Measurements from ENCODE around the gene TMEM233.

TMEM233 gene

GRCh38 chr12:119660076-119660475, 66.5 kb downstream of the TMEM233 start:
- DNase-seq = no peak

- no peak for DNase-seq
Observed at GRCh38 chr12:119661882-119662281, 68.3 kb downstream of the TMEM233 start.

GRCh38 chr12:119664642-119665041, 71.1 kb downstream of the TMEM233 start:
- DNase-seq = no peak

DNA sequence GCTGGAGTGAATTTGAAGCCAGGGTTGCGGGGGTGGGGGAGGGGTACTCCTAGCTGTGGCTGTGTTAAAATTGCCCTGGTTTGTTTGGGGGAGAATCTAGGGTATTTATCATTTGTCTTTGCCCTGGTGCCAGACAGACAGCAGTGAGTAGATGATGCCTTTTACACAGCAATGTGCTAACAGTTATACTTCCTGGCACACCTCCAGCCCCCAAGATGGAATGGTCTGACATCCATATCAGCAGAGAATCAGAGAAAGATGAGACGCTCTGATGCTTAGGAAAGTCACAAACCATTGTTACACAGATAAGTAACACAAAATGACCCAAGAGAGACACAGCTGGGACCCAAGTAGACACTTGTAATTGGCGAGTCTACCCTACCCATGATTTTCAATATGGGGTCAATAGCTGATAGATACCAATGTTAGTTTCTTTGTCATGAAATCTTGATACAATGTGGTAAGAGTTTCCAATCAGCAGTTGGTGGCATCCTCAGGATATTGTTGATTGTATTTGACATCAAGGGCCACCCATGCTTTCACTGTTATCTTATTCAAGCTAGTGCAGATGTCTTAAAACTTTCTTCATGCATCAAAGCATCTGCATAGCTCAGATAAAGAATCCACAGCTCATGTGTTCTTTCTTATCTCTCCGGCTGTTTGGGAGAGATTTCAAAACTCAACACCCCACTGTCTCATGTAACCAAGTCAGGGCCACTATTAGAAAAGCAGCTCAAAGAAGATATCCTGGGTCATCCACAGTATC, 71.8 kb downstream of the TMEM233 start:
- DNase-seq = no peak

- DNase-seq = no peak
Observed at GRCh38 chr12:119666226-119666795, 72.7 kb downstream of the TMEM233 start.

DNA sequence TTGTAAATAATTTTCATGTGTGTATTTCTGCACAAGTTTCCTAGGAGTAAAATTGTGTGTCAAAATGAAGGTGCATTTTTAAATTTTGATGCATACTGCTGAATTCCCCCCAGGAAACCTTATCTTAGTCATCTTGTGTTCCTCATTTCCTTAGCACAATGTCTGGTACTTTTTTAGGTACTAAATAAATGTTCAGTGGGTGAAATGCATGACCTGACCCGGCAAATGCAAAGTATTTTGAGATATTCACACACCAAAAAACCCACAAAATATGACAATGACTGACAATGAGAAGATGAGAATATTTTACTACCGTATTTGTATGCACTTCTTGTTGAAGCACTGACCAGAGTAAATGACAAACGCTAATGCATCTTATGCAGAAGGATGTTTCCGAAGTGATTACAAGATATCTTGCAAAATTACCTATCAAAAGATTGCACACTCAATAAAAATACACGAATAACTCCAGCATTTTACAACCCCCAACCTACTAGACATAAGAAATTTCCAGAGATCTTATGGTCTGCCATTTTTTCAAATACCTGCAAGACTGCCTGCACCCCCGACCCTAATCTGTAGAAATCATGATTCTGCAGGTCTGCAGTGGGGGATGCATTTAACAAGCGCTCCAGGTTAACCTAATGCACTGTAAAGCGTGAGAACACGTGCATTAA, 73.5 kb downstream of the TMEM233 start:
- DNase-seq = no peak

GRCh38 chr12:119667577-119668323, 74.2 kb downstream of the TMEM233 start, which contains the start of gene PRKAB1:
Gene PRKAB1, plus strand, starts transcription at chr12:119668133. Its CDS starts 112 bp downstream, at chr12:119668245.
- DNase-seq = peak; percentile 97

GRCh38 chr12:119668324-119668841, 74.8 kb downstream of the TMEM233 start:
- no peak for DNase-seq

DNA sequence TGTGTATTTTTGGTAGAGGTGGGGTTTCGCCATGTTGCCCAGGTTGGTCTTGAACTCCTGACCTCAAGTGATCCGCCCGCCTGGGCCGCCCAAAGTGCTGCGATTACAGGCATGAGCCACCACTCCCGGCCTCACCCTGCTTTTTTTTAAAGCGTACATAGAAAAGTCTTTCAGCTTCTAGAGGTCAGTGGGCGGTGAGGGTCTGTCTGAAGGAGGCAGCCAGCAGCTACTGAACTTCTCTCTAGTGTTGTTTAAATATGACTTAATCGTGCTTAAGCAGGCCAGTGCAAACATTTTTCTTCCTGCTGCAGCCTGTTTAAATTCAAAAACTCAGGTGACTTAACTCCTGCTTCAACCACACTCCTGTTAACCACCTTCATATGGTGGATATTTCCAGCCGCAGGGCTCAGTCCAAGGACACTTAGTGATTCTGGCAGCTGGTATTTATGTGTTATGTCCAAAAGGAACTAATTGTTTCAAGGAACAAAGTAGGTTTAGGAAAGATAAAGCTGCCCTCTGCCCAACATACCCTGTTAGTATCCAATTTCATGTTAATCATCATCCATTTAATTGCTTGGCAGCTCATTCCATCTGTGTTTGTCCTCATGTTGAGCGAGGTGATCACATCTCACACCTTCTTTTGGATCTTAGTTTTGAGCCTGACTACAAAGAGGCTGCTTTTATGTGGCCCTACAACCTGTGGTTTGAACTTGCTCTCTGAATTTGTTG, 76.3 kb downstream of the TMEM233 start:
- no peak for DNase-seq

- no peak for DNase-seq
Observed at GRCh38 chr12:119671070-119671469, 77.5 kb downstream of the TMEM233 start.

- DNase-seq = no peak
Observed at GRCh38 chr12:119672194-119672593, 78.6 kb downstream of the TMEM233 start.

DNA sequence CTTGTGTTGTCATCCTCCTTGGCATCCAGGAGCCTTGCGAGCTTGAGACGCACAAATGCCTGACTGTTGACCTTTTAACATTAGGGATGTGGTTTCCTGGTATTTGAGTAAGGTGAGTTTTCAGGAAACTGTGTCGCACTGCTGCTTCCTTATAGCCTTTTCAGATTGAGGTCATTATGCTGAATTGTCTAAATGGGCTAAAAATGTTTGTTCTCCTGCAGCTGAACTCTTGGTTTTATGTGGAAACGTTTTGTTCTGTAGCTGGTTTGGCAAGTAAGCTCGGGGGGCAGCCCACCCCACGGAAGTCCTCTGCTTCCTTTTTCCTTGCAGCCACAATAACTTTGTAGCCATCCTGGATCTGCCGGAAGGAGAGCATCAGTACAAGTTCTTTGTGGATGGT, 80.1 kb downstream of the TMEM233 start:
- no peak for DNase-seq

- no peak for DNase-seq
Observed at GRCh38 chr12:119674560-119674959, 81.0 kb downstream of the TMEM233 start.

GRCh38 chr12:119676022-119676421, 82.4 kb downstream of the TMEM233 start:
- DNase-seq = no peak

- no peak for DNase-seq
Observed at GRCh38 chr12:119676573-119676972, 83.0 kb downstream of the TMEM233 start.

- no peak for DNase-seq
Observed at GRCh38 chr12:119678459-119678858, 84.9 kb downstream of the TMEM233 start.

DNA sequence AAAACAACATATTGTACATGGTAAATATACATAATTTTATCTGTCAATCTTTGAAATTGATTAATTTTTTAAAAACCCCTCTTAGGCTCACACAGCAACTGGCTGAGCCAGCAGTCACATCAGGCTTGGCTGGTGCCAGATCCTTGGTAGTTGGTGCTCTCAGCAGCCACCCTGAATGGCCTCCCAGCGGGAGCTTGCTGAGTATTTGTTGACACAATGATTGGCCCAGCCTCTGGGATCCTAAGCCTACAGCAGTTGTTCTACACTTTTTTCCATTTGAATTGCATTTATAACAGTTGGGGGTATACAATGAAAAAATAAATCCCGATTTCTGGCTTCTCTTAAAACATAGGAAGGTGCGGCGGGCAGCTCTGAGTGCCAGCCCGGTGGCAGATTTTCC, 85.5 kb downstream of the TMEM233 start:
- no peak for DNase-seq

DNA sequence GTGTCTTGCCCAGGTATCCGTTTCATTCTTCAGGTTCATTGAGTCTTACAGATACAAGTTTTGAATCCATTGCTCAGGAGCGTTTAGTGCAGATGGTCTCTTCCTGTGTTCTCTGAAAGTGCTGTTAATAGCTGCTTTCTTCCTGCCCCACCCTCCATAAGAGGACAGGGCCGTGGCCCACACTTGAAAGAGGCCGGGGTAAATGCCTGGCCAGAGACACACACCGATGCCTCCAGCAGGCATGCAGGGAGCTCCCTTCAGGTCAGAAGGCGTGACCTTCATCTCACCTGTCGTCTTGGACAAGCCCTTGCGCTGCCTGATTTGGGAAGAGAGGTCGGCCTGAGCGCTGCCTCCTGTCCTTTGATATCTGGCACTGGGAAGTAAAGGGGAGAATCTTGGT, 85.9 kb downstream of the TMEM233 start:
- no peak for DNase-seq

GRCh38 chr12:119681111-119681510, 87.5 kb downstream of the TMEM233 start:
- DNase-seq = no peak

- no peak for DNase-seq
Observed at GRCh38 chr12:119681728-119682638, 88.4 kb downstream of the TMEM233 start.

DNA sequence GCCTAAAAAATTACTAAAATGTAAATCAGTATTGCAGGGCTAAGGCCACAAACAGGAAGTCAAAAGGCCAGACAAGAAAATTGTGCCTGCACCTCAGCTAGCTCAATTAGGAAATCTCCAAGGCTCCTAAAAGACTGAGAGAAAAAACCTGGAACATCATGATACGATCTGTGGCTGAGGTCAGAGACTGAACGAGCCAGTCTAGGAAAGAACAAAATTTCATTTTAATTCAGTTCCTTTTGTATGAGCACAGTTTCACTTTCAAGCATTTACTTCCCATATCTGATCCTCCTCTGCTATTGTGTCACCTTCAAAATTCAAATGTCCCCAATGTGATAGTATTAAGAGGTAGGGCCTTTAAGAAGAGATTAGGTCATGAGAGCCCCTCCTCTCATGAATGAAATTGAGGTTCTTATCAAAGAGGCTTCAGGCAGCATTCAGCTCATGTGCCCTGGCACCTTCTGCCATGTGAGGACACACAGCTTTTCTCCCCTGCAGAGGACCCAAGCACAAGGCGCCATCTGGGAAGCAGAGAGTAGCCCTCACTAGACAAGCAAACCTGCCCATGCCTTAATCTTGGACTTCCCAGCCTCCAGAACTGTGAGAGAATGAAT, 89.2 kb downstream of the TMEM233 start:
- no peak for DNase-seq
